Stomach (tissue), 9 donors: ENCODE data around the gene WFIKKN1. TPM values are rescaled to one million over a fixed set of nuclear protein-coding genes. Genes with fewer than 3 reads are reported as not detected.
A peak's percentile ranks its signal among the peaks of the same experiment; 100 is the strongest.

Source experiments
- DNase-seq, 2 donors: peaks; one replicate each; pipeline versions ENCODE4 v3.0.0 to v3.0.0-alpha.2; 2013 to 2019
- H3K27ac ChIP-seq, 5 donors: fragments of 200-600 bp in 4 of 5; sonication (generic) in 4 of 5; one replicate each; pipeline ENCODE4 v1.5.1; 2013 to 2019; ENCODE audit warnings: mild to moderate bottlenecking in 1 of 5, moderate library complexity in 1 of 5
- H3K27me3 ChIP-seq, 3 donors: fragments of 200-600 bp; sonication (generic); one replicate each; pipeline ENCODE4 v1.5.1; 2017 to 2019; ENCODE audit warnings: mixed run types in 1 of 3
- H3K36me3 ChIP-seq, 4 donors: fragments of 200-600 bp; sonication (generic); 1 replicate in 3 of 4; 2 replicates in 1 of 4; pipeline ENCODE4 v1.5.1; 2016 to 2019
- H3K4me1 ChIP-seq, 4 donors: fragments of 200-600 bp; sonication (generic); one replicate each; pipeline ENCODE4 v1.5.1; 2016 to 2019
- H3K4me3 ChIP-seq, 4 donors: fragments of 200-600 bp; sonication (generic) in 3 of 4; one replicate each; pipeline ENCODE4 v1.5.1; 2016 to 2019; ENCODE audit warnings: mild to moderate bottlenecking in 1 of 4
- H3K9me3 ChIP-seq, 4 donors: fragments of 200-600 bp; sonication (generic); one replicate each; pipeline ENCODE4 v1.5.1; 2016 to 2019
- EP300 ChIP-seq: sonication (generic); formaldehyde crosslinking; IDR thresholded peaks from one replicate; pipeline ENCODE4 v1.6.1; 2017; ENCODE audit warnings: antibody characterized with exemption
- POLR2A ChIP-seq, 4 donors: fragments of 450-650 bp; IDR thresholded peaks; one replicate each; pipeline ENCODE4 v1.6.1; 2016; ENCODE audit warnings: antibody characterized with exemption in 4 of 4, control low read depth in 2 of 4, mild to moderate bottlenecking in 1 of 4, moderate library complexity in 1 of 4
- POLR2AphosphoS5 ChIP-seq, 3 donors: sonication (generic); formaldehyde crosslinking; IDR thresholded peaks; one replicate each; pipeline ENCODE4 v1.6.1; 2016; ENCODE audit warnings: antibody characterized with exemption in 3 of 3
- WGBS, 5 donors: extraction: QIAGEN DNeasy Blood & Tissue Kit in 3 of 5; methylation state at CpG; one replicate each; pipeline versions ENCODE4 v1.1.5 to v1.1.7; 2013 to 2018; 5-methylcytosine and 5-hydroxymethylcytosine counted together
- intact Hi-C: fragments of 100-400 bp; cut with DNase I; formaldehyde crosslinking; loops from one replicate; pipeline ENCODE4 v1.15.1; 2023; ENCODE audit warnings: low total_unique reads
- polyA plus RNA-seq, 3 donors: library from polyadenylated mRNA; stranded (reverse); fragments of 200-250 nt; gene quantifications; one replicate each; pipeline ENCODE4 v1.2.3, GENCODE V29; 2013
- total RNA-seq, 5 donors: library from RNA; depleted of rRNA; stranded (reverse); fragments of >200 nt; gene quantifications; one replicate each; pipeline versions ENCODE4 v1.1.0 to v1.2.3, GENCODE V29; 2014 to 2016
- TF ChIP-seq, protein P1 (sequence below), 7 experiments: fragments of 450-650 bp in 4 of 7; fragments of 200-600 bp in 3 of 7; sonication (generic) in 3 of 7; IDR thresholded peaks; one replicate each; pipeline ENCODE4 v1.5.1; 2016 to 2019; ENCODE audit warnings: antibody characterized with exemption in 7 of 7, control low read depth in 2 of 7, mild to moderate bottlenecking in 1 of 7
- donor health status: healthy with polysubstance abuse.
- donor health status: Bipolar disorder and iron deficiency.
- donor health status: healthy.

WFIKKN1 gene
- total and polyA plus RNA-seq, 8 donors, result 0.14 to 25.8 (median 1.5) TPM; not detected in 1

DNA sequence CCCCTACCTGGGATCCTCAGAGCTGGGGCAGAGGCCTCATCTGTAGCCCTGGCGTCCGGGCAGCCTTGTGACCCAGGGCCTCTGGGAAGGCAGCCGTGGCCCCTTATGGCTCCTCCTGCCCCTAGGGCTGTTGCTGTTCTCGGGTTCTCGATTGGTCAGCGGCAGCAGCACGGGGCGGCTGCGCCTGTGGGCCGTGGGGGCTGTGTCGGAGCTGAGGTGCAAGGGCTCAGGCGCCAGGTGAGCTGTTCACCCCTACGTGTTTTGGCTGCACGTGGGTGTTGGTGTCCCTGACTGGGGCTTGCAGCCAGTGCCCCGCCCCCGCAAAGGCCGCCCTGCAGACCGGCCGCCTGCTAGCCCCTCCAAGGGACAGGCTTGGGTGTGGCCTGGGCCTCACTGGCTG is 31.3 kb downstream of the WFIKKN1 start:
- Histone ChIP-seq H3K27ac (peak overlapping the region in 1 of 5 donors; percentile 80), H3K4me3 (no peak overlapping the region), H3K36me3 (peaks cover 0 to 25% (median 19%) of the 10 kb centered on the region in 4 donors), H3K9me3 (no peaks in the 10 kb centered on the region), H3K27me3 (no peaks in the 10 kb centered on the region), H3K4me1 (peaks cover 15 to 28% (median 20%) of the 10 kb centered on the region in 4 donors)
- intact Hi-C loops, result no loop called here
- no peak for DNase-seq
- 88 to 96% (median 95%) methylated on average over 9 to 19 of the region's 19 CpGs for WGBS, 5 donors
- TF ChIP-seq EP300, result no peak
- TF ChIP-seq, protein P1, sequence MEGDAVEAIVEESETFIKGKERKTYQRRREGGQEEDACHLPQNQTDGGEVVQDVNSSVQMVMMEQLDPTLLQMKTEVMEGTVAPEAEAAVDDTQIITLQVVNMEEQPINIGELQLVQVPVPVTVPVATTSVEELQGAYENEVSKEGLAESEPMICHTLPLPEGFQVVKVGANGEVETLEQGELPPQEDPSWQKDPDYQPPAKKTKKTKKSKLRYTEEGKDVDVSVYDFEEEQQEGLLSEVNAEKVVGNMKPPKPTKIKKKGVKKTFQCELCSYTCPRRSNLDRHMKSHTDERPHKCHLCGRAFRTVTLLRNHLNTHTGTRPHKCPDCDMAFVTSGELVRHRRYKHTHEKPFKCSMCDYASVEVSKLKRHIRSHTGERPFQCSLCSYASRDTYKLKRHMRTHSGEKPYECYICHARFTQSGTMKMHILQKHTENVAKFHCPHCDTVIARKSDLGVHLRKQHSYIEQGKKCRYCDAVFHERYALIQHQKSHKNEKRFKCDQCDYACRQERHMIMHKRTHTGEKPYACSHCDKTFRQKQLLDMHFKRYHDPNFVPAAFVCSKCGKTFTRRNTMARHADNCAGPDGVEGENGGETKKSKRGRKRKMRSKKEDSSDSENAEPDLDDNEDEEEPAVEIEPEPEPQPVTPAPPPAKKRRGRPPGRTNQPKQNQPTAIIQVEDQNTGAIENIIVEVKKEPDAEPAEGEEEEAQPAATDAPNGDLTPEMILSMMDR (IDR thresholded peaks at IDR 0.05), result no peak

DNA sequence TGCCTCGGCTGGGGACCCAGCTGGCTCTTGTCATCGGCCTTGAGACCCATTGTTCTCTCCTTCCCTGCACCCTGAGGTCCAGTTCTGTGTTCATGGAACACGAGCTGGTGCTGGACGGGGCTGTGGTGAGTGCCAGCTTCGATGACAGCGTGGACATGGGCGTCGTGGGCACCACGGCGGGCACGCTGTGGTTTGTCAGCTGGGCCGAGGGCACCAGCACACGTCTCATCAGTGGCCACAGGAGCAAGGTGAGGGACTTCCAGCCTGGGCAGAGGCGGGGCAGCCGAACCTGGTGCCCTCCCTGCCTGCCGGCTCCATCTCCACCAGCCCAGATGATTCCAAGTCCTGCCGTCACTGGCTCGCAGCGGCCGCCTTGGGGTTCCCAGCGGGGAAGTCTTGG is 31.8 kb downstream of the WFIKKN1 start:
- H3K9me3 ChIP-seq, result no peaks in the 10 kb centered on the region
- H3K4me1 ChIP-seq, result peaks cover 20 to 33% (median 25%) of the 10 kb centered on the region in 4 donors
- TF ChIP-seq, protein P1 (IDR thresholded peaks at IDR 0.05), result no peak
- TF ChIP-seq EP300, result no peak
- TF ChIP-seq POLR2AphosphoS5 (IDR thresholded peaks at IDR 0.05), result no peak
- no peak for TF ChIP-seq POLR2A (IDR thresholded peaks at IDR 0.05)
- H3K36me3 ChIP-seq, result peaks cover 0 to 20% (median 14%) of the 10 kb centered on the region in 4 donors
- no peaks in the 10 kb centered on the region for H3K27me3 ChIP-seq
- intact Hi-C loops, result no loop called here
- no peak overlapping the region for H3K4me3 ChIP-seq
- DNase-seq, result no peak
- H3K27ac ChIP-seq, result no peak overlapping the region
- WGBS, 5 donors, result 91 to 97% (median 96%) methylated on average over 18 to 21 of the region's 21 CpGs

DNA sequence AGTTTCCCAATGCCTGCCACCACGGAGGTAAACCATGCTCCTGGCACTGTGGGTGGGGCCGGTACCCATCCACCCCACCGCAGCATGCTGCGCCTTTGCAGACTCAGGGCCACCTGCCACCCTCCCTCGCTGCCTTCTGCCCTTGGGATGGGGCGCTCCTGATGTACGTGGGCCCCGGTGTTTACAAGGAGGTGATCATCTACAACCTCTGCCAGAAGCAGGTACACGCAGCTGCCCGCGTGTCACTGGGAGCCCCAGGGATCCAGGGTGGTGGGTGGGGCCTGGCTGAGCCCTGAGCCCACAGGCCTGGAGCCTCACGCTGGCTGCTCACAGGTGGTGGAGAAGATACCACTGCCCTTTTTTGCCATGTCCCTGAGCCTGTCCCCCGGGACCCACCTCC is 35.8 kb downstream of the WFIKKN1 start:
- Histone ChIP-seq H3K9me3 (no peaks in the 10 kb centered on the region), H3K27ac (no peak overlapping the region), H3K36me3 (peaks cover 20 to 25% (median 24%) of the 10 kb centered on the region in 4 donors), H3K4me1 (peaks cover 22 to 34% (median 28%) of the 10 kb centered on the region in 4 donors), H3K27me3 (no peaks in the 10 kb centered on the region), H3K4me3 (no peak overlapping the region)
- DNase-seq, result no peak
- intact Hi-C loops, result no loop called here
- TF ChIP-seq, protein P1 (IDR thresholded peaks at IDR 0.05), result no peak
- TF ChIP-seq POLR2AphosphoS5 (IDR thresholded peaks at IDR 0.05) (no peak), EP300 (no peak), POLR2A (IDR thresholded peaks at IDR 0.05) (no peak)
- WGBS, 5 donors, result 86 to 92% (median 88%) methylated on average over 8 to 13 of the region's 13 CpGs

DNA sequence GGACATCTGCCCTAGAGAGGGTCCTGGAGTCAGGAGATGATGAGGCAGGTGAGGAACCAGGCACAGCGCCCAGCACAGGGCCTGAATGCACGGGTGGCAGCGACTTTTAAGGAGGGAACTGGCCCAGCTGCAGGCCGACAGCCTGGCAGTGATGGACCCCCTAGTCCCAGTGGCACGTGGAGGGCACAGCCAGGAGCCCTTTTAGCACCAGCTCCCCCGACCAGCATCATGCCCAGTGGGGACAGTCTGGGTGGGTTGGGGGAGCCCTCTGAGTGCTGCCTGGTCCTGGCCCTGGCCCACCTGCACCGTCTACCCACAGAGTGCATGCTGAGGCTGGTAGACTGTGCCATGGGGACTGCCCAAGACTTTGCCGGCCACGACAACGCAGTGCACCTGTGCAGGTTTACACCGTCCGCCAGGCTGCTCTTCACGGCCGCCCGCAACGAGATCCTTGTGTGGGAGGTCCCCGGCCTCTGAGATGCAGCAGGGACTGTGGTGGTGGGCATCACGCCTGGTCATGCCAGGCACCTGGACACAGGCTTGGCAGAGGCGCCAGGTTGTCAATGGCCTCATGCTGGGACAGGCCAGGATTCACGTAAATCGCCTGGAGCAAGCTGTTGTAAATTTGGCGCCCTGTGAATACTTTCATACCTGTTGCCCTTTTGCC is 36.5 kb downstream of the WFIKKN1 start:
- Histone ChIP-seq H3K36me3 (peaks cover 27 to 31% (median 31%) of the 10 kb centered on the region in 4 donors), H3K4me3 (peak overlapping the region in 3 of 4 donors; percentile 91 to 98 (median 93)), H3K4me1 (peaks cover 21 to 30% (median 25%) of the 10 kb centered on the region in 4 donors), H3K27me3 (no peaks in the 10 kb centered on the region), H3K27ac (peak overlapping the region; percentile 37 to 93 (median 87)), H3K9me3 (no peaks in the 10 kb centered on the region)
- DNase-seq, result no peak
- TF ChIP-seq POLR2A (IDR thresholded peaks at IDR 0.05), result no peak
- intact Hi-C loops, result no loop called here
- WGBS, 5 donors, result 84 to 87% (median 86%) methylated on average over 12 to 22 of the region's 22 CpGs
